Liver (tissue), 3 donors: ENCODE measurements around the gene RPAP2.

ENCODE experiments used
- ATF3 ChIP-seq: IDR thresholded peaks from 2 replicates; pipeline ENCODE4 v1.6.1; 2016; ENCODE audit warnings: antibody characterized with exemption
- CTCF ChIP-seq: fragments of 150-350 bp; IDR thresholded peaks from 2 replicates; pipeline ENCODE4 v1.5.1; 2017; ENCODE audit warnings: improper control_type of control experiment, low read depth, low read length; ENCODE audit not compliant: missing input control
- FOXA2 ChIP-seq: IDR thresholded peaks from 2 replicates; pipeline ENCODE4 v1.6.1; 2016; ENCODE audit warnings: antibody characterized with exemption
- GABPA ChIP-seq, 2 donors: IDR thresholded peaks in 1 of 2; conservative IDR thresholded peaks in 1 of 2; 2 replicates each; pipeline ENCODE4 v1.6.1; 2016; ENCODE audit warnings: antibody characterized with exemption in 2 of 2, mild to moderate bottlenecking in 1 of 2, moderate library complexity in 1 of 2
- JUND ChIP-seq, 2 donors: IDR thresholded peaks; 2 replicates each; pipeline ENCODE4 v1.6.1; 2016; ENCODE audit warnings: antibody characterized with exemption in 2 of 2
- MAX ChIP-seq: IDR thresholded peaks from 2 replicates; pipeline ENCODE4 v1.6.1; 2016; ENCODE audit warnings: antibody characterized with exemption
- RAD21 ChIP-seq, 2 donors: IDR thresholded peaks; 2 replicates each; pipeline ENCODE4 v1.6.1; 2016; ENCODE audit warnings: antibody characterized with exemption in 2 of 2, mild to moderate bottlenecking in 2 of 2
- REST ChIP-seq: IDR thresholded peaks from 2 replicates; pipeline ENCODE4 v1.6.1; 2016; ENCODE audit warnings: antibody characterized with exemption, mild to moderate bottlenecking
- RXRA ChIP-seq, 2 donors: IDR thresholded peaks; 2 replicates each; pipeline ENCODE4 v1.6.1; 2017 to 2018; ENCODE audit warnings: antibody characterized with exemption in 2 of 2, mild to moderate bottlenecking in 1 of 2
- TAF1 ChIP-seq: conservative IDR thresholded peaks from 2 replicates; pipeline ENCODE4 v1.6.1; 2016; ENCODE audit warnings: antibody characterized with exemption, mild to moderate bottlenecking
- YY1 ChIP-seq: IDR thresholded peaks from 2 replicates; pipeline ENCODE4 v1.6.1; 2016; ENCODE audit warnings: antibody characterized with exemption, mild to moderate bottlenecking
- ZBTB33 ChIP-seq: IDR thresholded peaks from 2 replicates; pipeline ENCODE4 v1.6.1; 2016; ENCODE audit warnings: antibody characterized with exemption
- donor health status: healthy.
- donor health status: healthy.

GRCh38 chr1:92262516-92262915, 36.3 kb upstream of the RPAP2 start:
- no peak for TF ChIP-seq JUND (IDR thresholded peaks at IDR 0.05)
- TF ChIP-seq CTCF = no peak
- TF ChIP-seq RXRA (IDR thresholded peaks at IDR 0.05) = no peak
- no peak for TF ChIP-seq TAF1
- no peak for TF ChIP-seq YY1
- no peak for TF ChIP-seq GABPA (IDR thresholded peaks at IDR 0.05 in 1 of 2, conservative IDR thresholded peaks at IDR 0.05 in 1 of 2)
- TF ChIP-seq FOXA2 = no peak
- TF ChIP-seq ZBTB33 = no peak
- no peak for TF ChIP-seq ATF3
- no peak for TF ChIP-seq REST
- TF ChIP-seq MAX = no peak
- no peak for TF ChIP-seq RAD21 (IDR thresholded peaks at IDR 0.05)
